NOMO-1 treated with dmso at 0.1 percent for 144 hours (cell line): ENCODE measurements around the gene RSAD2.
"Not testable (repeated sequence)": the region's sequence is repeated elsewhere in the genome, so short reads cannot be mapped to it uniquely, and the experiment has no call there.

ENCODE experiments used
- DNase-seq: peaks from one replicate; lab custom pipeline; 2025; ENCODE audit not compliant: unreplicated experiment; lab: John Stamatoyannopoulos, UW

RSAD2 gene

DNA sequence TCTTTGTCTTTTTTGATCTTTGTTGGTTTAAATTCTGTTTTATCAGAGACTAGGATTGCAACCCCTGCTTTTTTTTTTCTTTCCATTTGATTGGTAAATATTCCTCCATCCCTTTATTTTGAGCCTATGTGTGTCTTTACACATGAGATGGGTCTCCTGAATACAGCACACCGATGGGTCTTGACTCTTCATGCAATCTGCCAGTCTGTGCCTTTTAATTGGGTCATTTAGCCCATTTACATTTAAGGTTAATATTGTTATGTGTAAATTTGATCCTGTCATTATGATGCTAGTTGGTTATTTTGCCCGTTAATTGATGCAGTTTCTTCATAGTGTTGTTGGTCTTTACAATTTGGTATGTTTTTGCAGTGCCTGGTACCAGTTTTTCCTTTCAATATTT lies 25.0 kb downstream of the RSAD2 start:
- DNase-seq: not testable (repeated sequence)

GRCh38 chr2:6905668-6906067 lies 28.1 kb downstream of the RSAD2 start:
- DNase-seq: no peak

DNA sequence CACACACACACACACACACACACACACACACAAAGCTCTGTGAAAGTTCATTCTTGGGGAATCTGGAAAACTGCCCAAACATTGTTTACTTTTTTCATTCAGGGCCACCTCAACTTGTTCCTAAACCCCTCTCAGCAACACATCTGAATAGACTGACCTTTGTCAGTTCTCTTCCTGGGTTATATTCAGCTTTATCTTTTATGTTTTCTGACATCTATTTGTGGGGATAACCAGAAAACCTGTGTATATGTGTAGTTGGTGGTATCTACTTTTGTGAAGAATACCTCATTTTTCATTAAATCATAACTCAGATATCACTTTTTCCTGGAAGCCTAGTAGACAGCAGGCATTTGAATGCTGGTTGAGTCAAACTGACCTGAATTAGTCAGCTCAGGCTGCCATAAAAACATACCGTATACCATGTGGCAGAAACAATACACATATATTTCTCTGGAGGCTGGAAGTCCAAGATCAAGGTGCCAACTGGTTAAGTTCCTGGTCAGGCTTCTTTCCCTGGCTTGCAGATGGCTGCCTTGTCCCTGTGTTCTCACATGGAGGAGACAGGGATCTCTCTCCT lies 28.7 kb downstream of the RSAD2 start:
- no peak for DNase-seq

DNA sequence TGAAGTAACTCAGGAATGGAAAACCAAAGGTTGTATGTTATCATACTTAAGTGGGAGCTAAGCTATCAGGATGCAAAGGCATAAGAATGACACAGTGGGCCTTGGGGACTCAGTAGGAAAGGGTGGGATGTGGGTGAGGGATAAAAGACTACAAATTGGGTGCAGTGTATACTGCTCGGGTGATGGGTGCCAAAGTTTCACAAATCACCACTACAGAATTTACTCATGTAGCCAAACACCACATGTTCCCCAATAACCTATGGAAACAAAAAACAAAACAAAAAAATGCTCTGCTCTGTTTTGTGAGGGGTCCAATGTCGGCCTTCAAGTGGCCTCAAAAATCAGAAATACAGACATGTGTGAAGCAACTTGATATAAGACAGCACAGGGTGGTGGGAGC lies 30.7 kb downstream of the RSAD2 start:
- DNase-seq: no peak

DNA sequence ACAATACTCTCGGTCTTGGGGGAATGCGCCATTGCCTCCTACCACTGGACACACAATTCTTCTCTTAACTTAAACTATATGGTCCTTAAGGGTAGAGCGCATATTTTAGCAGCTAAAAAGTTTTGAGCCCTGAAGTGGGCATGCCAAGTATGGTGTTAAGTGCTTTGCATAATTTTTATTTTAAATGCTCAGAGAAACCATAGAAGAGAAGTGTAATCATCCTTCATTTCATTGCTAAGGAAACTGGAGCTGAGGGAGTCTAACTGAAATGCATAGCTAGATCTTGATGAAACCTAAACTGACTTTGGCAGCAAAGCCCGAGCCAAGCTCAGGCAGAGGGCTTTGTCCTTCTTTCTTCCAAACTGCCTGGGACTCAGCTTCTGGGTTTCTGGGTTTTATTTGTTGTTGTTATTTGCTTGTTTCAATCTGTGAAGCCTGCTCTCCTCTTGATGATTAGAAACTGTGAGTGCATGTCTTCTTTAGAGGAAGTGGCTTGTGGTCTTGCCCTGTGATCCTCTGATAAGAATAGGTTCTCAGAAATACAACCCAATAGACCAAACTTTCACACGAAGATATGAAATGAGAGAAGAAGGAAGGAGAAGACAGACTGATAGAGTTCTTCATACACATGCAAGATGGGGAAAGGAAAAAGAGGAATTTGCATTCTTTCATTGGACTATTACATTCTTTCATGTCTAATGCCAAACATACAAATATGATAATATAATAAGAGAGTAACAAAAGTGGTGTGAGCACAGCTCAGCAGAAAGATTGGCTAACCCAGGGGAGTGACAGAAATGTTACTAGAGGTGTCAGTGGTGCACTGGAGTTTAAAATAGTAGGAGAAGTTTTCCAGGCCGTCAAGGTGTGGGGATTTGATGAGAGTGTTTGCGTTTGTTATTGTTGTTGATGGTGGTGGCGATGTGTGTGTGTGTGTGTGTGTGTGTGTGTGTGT lies 32.1 kb downstream of the RSAD2 start:
- DNase-seq: no peak

GRCh38 chr2:6911721-6912120 lies 34.1 kb downstream of the RSAD2 start:
- no peak for DNase-seq

GRCh38 chr2:6913415-6914157 lies 36.0 kb downstream of the RSAD2 start:
- DNase-seq: no peak

GRCh38 chr2:6914828-6915227 lies 37.3 kb downstream of the RSAD2 start:
- DNase-seq: no peak

DNA sequence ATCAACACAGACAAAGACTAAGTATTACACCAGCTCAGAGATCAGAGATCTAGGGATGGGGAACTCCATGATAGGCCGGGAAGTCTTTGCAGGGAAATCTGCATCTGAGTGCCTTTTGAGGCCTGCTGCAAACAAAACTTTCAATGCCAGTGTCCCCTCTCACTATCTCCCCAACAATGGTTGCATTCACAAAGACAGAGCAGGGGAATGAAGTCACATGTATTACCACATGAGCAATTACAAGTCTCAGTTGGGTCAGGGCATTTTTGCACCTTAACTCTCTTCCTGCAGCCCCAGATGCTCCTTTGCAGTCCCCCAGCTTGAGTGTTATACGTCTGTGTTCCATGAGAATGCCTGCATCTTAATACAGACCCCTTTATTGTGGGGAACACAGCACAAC lies 37.8 kb downstream of the RSAD2 start:
- DNase-seq: no peak

DNA sequence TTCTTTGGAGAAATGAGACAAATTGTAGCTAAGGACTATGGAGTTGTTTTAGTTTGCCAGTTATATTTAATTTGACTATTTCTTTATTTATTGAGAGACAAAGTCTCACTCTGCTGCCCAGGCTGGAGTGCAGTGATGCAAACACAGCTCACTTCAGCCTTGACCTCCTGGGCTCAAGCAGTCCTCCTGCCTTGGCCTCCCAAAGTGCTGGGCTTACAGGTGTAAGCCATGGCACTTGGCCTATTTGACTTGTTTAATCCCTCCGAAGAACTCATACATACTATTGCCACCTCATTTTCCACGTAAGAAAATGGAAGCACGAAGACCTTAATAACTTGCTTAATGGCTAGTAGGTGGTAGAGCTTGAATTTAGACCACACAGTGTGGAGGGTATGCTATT lies 38.6 kb downstream of the RSAD2 start:
- DNase-seq: no peak

DNA sequence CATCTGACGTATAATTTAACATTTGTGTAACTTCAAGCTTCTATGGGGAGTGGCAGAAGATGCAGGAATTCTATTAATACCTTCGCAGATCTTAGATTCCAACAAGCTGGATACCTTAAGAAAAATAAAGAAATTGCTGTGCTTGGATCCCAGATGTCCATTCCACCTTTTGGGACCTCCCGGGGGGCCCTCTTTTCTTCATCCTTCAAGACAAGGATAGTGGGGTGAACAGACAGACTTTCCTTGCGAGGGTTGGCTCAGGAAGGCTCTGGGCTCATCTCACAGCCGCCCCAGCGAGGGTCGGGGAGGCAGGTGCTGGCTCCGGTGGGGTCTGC lies 39.1 kb downstream of the RSAD2 start:
- DNase-seq: no peak

DNA sequence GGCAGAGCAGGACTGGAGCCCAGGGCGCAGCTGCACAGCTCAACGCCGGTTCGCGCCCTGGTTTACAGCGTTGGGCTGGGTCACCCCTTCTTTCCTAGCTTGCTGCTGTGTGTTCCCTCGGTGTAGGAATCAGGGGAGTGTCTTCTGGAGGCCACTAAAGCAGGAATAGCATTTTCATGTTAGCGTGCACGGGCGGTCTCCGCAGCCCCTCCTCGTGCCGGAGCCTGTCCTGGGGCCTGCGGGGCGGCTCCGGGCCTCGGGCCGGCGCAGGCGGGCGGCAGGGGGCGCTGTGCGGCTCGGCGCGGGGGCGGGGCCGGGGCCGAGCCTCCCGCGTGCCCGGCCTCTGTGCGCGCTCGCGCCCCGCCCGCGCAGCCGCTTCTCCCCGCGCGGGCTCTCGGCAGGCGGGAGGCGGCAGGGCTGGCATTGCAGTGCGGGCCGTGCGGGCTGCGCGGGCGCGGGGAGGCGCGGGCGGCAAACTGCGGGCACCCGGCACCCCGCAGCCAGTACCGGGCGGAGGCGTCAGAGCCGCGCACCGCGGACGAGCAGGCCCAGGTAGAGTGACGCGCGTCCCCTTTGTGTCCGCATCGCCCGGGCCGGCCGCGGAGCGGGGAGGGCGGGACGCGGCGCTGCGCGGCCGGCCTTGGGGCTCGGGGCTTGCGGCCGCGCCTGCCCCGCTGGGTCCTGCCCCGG lies 39.6 kb downstream of the RSAD2 start, which contains the start of gene RNF144A:
RNF144A (plus strand) TSS at position 342 of the 690 bp plus-strand sequence. CDS start 79,515 bp downstream, outside the sequence.
- peak; percentile 41 for DNase-seq

GRCh38 chr2:6917761-6918421 lies 40.3 kb downstream of the RSAD2 start:
- DNase-seq: no peak

GRCh38 chr2:6919901-6920742 lies 42.5 kb downstream of the RSAD2 start:
- DNase-seq: no peak

DNA sequence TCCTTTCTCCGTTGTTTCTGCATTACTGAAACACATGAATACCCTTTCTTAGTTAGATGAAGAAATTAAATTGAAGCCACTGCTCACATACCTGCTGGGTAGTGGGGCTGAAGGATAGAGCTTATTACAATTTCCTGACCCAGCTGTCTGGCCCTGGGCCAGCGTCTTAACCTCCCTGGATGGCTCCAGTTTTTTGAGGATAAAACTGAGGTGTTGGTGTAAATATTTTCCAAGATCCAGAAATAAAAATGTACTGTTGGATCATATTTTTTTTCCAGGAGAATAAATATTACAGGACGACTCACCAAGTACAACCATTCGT lies 43.1 kb downstream of the RSAD2 start:
- DNase-seq: no peak

DNA sequence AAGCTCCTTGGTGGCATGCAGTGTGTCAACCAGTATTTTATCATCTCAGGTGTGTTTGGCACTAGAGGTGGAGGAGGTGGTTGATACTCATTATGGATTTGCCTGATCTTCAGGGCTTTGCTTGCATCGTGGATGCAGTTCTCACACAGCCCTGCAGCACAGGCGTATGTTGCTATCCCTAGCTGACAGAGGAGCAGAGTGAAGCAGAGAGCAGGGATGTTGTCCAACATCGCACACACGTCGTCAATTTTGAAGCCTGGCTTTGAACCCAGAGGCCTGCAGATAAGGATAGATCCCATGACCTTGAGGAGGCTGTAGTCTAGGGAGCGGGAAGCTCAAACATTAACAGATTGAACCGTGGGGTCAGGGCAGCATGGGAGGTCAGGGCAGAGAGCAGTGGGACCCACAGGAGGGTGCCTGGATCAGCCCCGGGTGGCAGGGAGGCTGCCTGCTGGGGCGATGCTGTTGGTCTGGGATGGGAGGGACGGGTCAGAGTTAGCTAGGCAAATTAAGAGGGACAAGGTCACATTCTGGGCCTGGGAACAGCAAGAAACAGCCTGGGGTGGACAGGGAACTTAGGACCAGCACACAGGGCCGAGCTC lies 43.8 kb downstream of the RSAD2 start:
- no peak for DNase-seq

GRCh38 chr2:6922201-6922656 lies 44.7 kb downstream of the RSAD2 start:
- no peak for DNase-seq

- no peak for DNase-seq
These were observed 45.7 kb downstream of the RSAD2 start for GRCh38 chr2:6923319-6923718.

GRCh38 chr2:6924101-6924923 lies 46.7 kb downstream of the RSAD2 start:
- DNase-seq: no peak
